ENCODE measurements around the gene PPFIA3. TPM values are rescaled to one million over a fixed set of nuclear protein-coding genes. Genes with fewer than 3 reads are reported as not detected.
"Not testable (repeated sequence)": the region's sequence is repeated elsewhere in the genome, so short reads cannot be mapped to it uniquely, and the experiment has no call there.

The PPFIA3 gene
- polyA plus RNA-seq, 4 donors: 2.8 to 48.6 (median 30.1) TPM

DNA sequence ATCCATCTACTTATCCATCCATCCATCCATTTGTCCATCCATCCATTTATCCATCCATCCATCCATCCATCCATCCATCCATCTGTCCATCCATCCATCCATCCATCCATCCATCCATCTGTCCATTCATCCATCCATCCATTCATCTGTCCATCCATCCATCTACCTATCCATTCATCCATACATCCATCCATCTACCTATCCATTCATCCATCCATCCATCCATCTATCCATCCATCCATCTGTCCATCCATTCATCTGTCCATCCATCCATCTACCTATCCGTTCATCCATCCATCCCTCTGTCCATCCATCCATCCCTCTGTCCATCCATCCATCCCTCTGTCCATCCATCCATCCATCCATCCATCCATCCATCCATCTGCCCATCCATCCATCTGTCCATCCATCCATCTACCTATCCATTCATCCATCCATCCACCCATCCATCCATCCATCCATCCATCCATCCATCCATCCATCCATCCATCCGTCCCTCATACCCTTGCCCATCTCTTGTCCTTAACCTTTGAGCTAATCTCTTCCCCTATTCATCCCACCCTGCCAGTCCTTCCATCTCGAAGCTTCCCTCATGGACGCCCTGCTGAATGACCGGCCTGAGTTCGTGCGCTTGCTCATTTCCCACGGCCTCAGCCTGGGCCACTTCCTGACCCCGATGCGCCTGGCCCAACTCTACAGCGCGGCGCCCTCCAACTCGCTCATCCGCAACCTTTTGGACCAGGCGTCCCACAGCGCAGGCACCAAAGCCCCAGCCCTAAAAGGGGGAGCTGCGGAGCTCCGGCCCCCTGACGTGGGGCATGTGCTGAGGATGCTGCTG, 62.9 kb downstream of the PPFIA3 start:
- peaks cover 6 to 15% (median 8%) of the 10 kb centered on the region in 3 donors for H3K36me3 ChIP-seq (ENCODE audit: control insufficient read depth in 3 of 3, insufficient read depth in 2 of 3, low read depth in 1 of 3, low read length in 3 of 3)
- not testable (repeated sequence) for FAIRE-seq; H3K27me3 ChIP-seq (ENCODE audit: control insufficient read depth in 3 of 3, insufficient read depth in 3 of 3, low read length in 3 of 3); H3K4me1 ChIP-seq (ENCODE audit: control insufficient read depth in 3 of 3, insufficient read depth in 2 of 3, low read depth in 1 of 3, low read length in 2 of 3); H3K4me3 ChIP-seq (ENCODE audit: low read depth in 1 of 3, low read length in 3 of 3); DNase-seq; H3K27ac ChIP-seq (ENCODE audit: low read depth in 1 of 3, low read length in 2 of 3)
- H3K9me3 ChIP-seq (ENCODE audit: control insufficient read depth in 2 of 2, insufficient read depth in 1 of 2, low read depth in 1 of 2, low read length in 1 of 2): peaks cover 0 to 16% of the 10 kb centered on the region in 2 donors
- WGBS, 3 donors: 82 to 94% (median 94%) methylated on average over 20 of the region's 20 CpGs

DNA sequence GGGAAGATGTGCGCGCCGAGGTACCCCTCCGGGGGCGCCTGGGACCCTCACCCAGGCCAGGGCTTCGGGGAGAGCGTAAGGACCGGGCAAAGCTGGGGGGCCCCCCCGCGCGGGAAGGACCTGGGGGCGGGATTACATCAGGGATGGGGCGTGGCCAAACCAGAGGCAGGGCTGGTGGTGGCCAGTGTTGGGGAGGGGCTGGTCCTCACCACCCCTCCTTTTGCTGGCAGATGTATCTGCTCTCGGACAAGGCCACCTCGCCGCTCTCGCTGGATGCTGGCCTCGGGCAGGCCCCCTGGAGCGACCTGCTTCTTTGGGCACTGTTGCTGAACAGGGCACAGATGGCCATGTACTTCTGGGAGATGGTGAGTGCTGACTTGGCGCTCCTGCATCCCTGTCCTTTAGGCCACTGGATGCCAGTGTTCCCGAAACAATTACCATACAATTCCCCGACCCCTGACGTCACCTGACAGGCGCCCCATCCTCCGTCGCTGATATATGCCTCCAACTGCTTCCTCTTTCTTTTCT, 63.6 kb downstream of the PPFIA3 start:
- Histone ChIP-seq H3K4me1 (ENCODE audit: control insufficient read depth in 3 of 3, insufficient read depth in 2 of 3, low read depth in 1 of 3, low read length in 2 of 3) (no peaks in the 10 kb centered on the region), H3K27ac (ENCODE audit: low read depth in 1 of 3, low read length in 2 of 3) (no peak overlapping the region), H3K36me3 (ENCODE audit: control insufficient read depth in 3 of 3, insufficient read depth in 2 of 3, low read depth in 1 of 3, low read length in 3 of 3) (peaks cover 8 to 13% (median 11%) of the 10 kb centered on the region in 3 donors), H3K9me3 (ENCODE audit: control insufficient read depth in 2 of 2, insufficient read depth in 1 of 2, low read depth in 1 of 2, low read length in 1 of 2) (peaks cover 0 to 16% of the 10 kb centered on the region in 2 donors), H3K27me3 (ENCODE audit: control insufficient read depth in 3 of 3, insufficient read depth in 3 of 3, low read length in 3 of 3) (peaks cover 0 to 6% (median 0%) of the 10 kb centered on the region in 3 donors), H3K4me3 (ENCODE audit: low read depth in 1 of 3, low read length in 3 of 3) (no peak overlapping the region)
- FAIRE-seq (no peak), DNase-seq (no peak)
- WGBS, 3 donors: 77 to 94% (median 93%) methylated on average over 26 of the region's 26 CpGs

GRCh38 chr19:49186108-49186507, 66.8 kb downstream of the PPFIA3 start:
- Histone ChIP-seq H3K4me3 (ENCODE audit: low read depth in 1 of 3, low read length in 3 of 3) (no peak overlapping the region), H3K27me3 (ENCODE audit: control insufficient read depth in 3 of 3, insufficient read depth in 3 of 3, low read length in 3 of 3) (peaks cover 0 to 4% (median 0%) of the 10 kb centered on the region in 3 donors), H3K27ac (ENCODE audit: low read depth in 1 of 3, low read length in 2 of 3) (no peak overlapping the region), H3K36me3 (ENCODE audit: control insufficient read depth in 3 of 3, insufficient read depth in 2 of 3, low read depth in 1 of 3, low read length in 3 of 3) (peaks cover 18 to 33% (median 21%) of the 10 kb centered on the region in 3 donors), H3K9me3 (ENCODE audit: control insufficient read depth in 2 of 2, insufficient read depth in 1 of 2, low read depth in 1 of 2, low read length in 1 of 2) (peaks cover 0 to 22% of the 10 kb centered on the region in 2 donors), H3K4me1 (ENCODE audit: control insufficient read depth in 3 of 3, insufficient read depth in 2 of 3, low read depth in 1 of 3, low read length in 2 of 3) (no peaks in the 10 kb centered on the region)
- no peak for FAIRE-seq
- 41 to 59% (median 59%) methylated on average over 5 of the region's 5 CpGs for WGBS, 3 donors
- DNase-seq: no peak

DNA sequence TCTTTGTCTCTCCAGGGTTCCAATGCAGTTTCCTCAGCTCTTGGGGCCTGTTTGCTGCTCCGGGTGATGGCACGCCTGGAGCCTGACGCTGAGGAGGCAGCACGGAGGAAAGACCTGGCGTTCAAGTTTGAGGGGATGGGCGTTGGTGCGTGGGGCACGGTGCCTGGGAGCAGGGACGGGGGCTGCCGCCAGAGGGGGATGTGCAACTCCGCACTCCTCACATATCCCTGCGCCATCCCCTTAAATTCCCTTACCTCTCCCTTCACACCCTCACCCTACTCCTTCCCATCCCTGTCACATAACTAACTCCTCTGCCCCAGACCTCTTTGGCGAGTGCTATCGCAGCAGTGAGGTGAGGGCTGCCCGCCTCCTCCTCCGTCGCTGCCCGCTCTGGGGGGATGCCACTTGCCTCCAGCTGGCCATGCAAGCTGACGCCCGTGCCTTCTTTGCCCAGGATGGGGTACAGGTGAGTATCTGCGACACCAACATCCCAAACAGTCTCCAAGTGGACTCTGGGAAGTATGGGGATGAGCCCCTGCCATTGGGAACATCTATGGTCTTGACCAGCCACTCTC, 69.4 kb downstream of the PPFIA3 start:
- no peak overlapping the region for H3K27ac ChIP-seq (ENCODE audit: low read depth in 1 of 3, low read length in 2 of 3)
- peaks cover 0 to 6% (median 0%) of the 10 kb centered on the region in 3 donors for H3K27me3 ChIP-seq (ENCODE audit: control insufficient read depth in 3 of 3, insufficient read depth in 3 of 3, low read length in 3 of 3)
- no peaks in the 10 kb centered on the region for H3K4me1 ChIP-seq (ENCODE audit: control insufficient read depth in 3 of 3, insufficient read depth in 2 of 3, low read depth in 1 of 3, low read length in 2 of 3)
- H3K9me3 ChIP-seq (ENCODE audit: control insufficient read depth in 2 of 2, insufficient read depth in 1 of 2, low read depth in 1 of 2, low read length in 1 of 2): peaks cover 0 to 8% of the 10 kb centered on the region in 2 donors
- peaks cover 15 to 27% (median 15%) of the 10 kb centered on the region in 3 donors for H3K36me3 ChIP-seq (ENCODE audit: control insufficient read depth in 3 of 3, insufficient read depth in 2 of 3, low read depth in 1 of 3, low read length in 3 of 3)
- 89 to 98% (median 96%) methylated on average over 19 to 21 of the region's 21 CpGs for WGBS, 3 donors
- no peak for FAIRE-seq
- no peak overlapping the region for H3K4me3 ChIP-seq (ENCODE audit: low read depth in 1 of 3, low read length in 3 of 3)
- DNase-seq: no peak

DNA sequence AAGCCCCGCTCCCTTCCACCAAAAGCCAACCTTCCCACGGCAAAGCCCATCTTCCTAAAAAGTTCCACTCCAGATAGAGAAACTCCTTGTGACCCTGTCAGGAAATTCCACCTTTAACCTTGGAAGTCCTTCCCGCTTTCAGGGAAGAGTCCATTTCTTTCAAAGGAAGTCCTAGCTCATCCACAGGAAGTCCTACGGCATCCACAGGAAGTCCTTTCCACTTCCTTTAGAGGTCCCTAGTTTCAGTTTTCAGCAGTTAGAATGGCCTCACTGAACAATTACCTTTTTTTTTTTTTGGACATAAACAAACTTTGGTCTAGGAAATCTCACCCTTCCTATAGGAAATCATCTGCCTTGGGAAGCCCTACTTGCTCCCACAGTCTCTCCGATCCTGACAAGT, 69.9 kb downstream of the PPFIA3 start:
- Histone ChIP-seq H3K27ac (ENCODE audit: low read depth in 1 of 3, low read length in 2 of 3) (no peak overlapping the region), H3K4me3 (ENCODE audit: low read depth in 1 of 3, low read length in 3 of 3) (no peak overlapping the region), H3K4me1 (ENCODE audit: control insufficient read depth in 3 of 3, insufficient read depth in 2 of 3, low read depth in 1 of 3, low read length in 2 of 3) (no peaks in the 10 kb centered on the region), H3K36me3 (ENCODE audit: control insufficient read depth in 3 of 3, insufficient read depth in 2 of 3, low read depth in 1 of 3, low read length in 3 of 3) (peaks cover 15 to 27% (median 15%) of the 10 kb centered on the region in 3 donors), H3K27me3 (ENCODE audit: control insufficient read depth in 3 of 3, insufficient read depth in 3 of 3, low read length in 3 of 3) (peaks cover 0 to 6% (median 0%) of the 10 kb centered on the region in 3 donors), H3K9me3 (ENCODE audit: control insufficient read depth in 2 of 2, insufficient read depth in 1 of 2, low read depth in 1 of 2, low read length in 1 of 2) (peaks cover 0 to 8% of the 10 kb centered on the region in 2 donors)
- 78 to 95% (median 86%) methylated on average over 5 of the region's 5 CpGs for WGBS, 3 donors
- DNase-seq (no peak), FAIRE-seq (no peak)

GRCh38 chr19:49190781-49191180, 71.4 kb downstream of the PPFIA3 start:
- WGBS, 3 donors: 84 to 92% (median 91%) methylated on average over 3 of the region's 3 CpGs
- FAIRE-seq (no peak), DNase-seq (no peak)
- Histone ChIP-seq H3K36me3 (ENCODE audit: control insufficient read depth in 3 of 3, insufficient read depth in 2 of 3, low read depth in 1 of 3, low read length in 3 of 3) (peaks cover 15 to 27% (median 15%) of the 10 kb centered on the region in 3 donors), H3K27me3 (ENCODE audit: control insufficient read depth in 3 of 3, insufficient read depth in 3 of 3, low read length in 3 of 3) (peaks cover 0 to 6% (median 0%) of the 10 kb centered on the region in 3 donors), H3K4me1 (ENCODE audit: control insufficient read depth in 3 of 3, insufficient read depth in 2 of 3, low read depth in 1 of 3, low read length in 2 of 3) (no peaks in the 10 kb centered on the region), H3K9me3 (ENCODE audit: control insufficient read depth in 2 of 2, insufficient read depth in 1 of 2, low read depth in 1 of 2, low read length in 1 of 2) (peaks cover 0 to 6% of the 10 kb centered on the region in 2 donors), H3K4me3 (ENCODE audit: low read depth in 1 of 3, low read length in 3 of 3) (no peak overlapping the region), H3K27ac (ENCODE audit: low read depth in 1 of 3, low read length in 2 of 3) (no peak overlapping the region)

GRCh38 chr19:49193822-49194394, 74.6 kb downstream of the PPFIA3 start:
- no peak overlapping the region for H3K27ac ChIP-seq (ENCODE audit: low read depth in 1 of 3, low read length in 2 of 3)

GRCh38 chr19:49194408-49194807, 75.1 kb downstream of the PPFIA3 start:
- Histone ChIP-seq H3K27me3 (ENCODE audit: control insufficient read depth in 3 of 3, insufficient read depth in 3 of 3, low read length in 3 of 3) (peaks cover 0 to 14% (median 0%) of the 10 kb centered on the region in 3 donors), H3K36me3 (ENCODE audit: control insufficient read depth in 3 of 3, insufficient read depth in 2 of 3, low read depth in 1 of 3, low read length in 3 of 3) (peaks cover 7 to 13% (median 13%) of the 10 kb centered on the region in 3 donors), H3K9me3 (ENCODE audit: control insufficient read depth in 2 of 2, insufficient read depth in 1 of 2, low read depth in 1 of 2, low read length in 1 of 2) (peaks cover 0 to 6% of the 10 kb centered on the region in 2 donors), H3K4me1 (ENCODE audit: control insufficient read depth in 3 of 3, insufficient read depth in 2 of 3, low read depth in 1 of 3, low read length in 2 of 3) (no peaks in the 10 kb centered on the region), H3K4me3 (ENCODE audit: low read depth in 1 of 3, low read length in 3 of 3) (no peak overlapping the region), H3K27ac (ENCODE audit: low read depth in 1 of 3, low read length in 2 of 3) (no peak overlapping the region)
- WGBS, 3 donors: 80 to 94% (median 90%) methylated on average over 4 of the region's 4 CpGs
- no peak for DNase-seq
- FAIRE-seq: no peak

More at GRCh38 chr19:49193822-49194394, 74.6 kb downstream of the PPFIA3 start:
- WGBS, 3 donors: 93 to 99% (median 97%) methylated on average over 6 of the region's 6 CpGs
- no peak for FAIRE-seq
- no peak for DNase-seq
- Histone ChIP-seq H3K4me1 (ENCODE audit: control insufficient read depth in 3 of 3, insufficient read depth in 2 of 3, low read depth in 1 of 3, low read length in 2 of 3) (no peaks in the 10 kb centered on the region), H3K27me3 (ENCODE audit: control insufficient read depth in 3 of 3, insufficient read depth in 3 of 3, low read length in 3 of 3) (peaks cover 0 to 14% (median 0%) of the 10 kb centered on the region in 3 donors), H3K9me3 (ENCODE audit: control insufficient read depth in 2 of 2, insufficient read depth in 1 of 2, low read depth in 1 of 2, low read length in 1 of 2) (peaks cover 0 to 6% of the 10 kb centered on the region in 2 donors), H3K4me3 (ENCODE audit: low read depth in 1 of 3, low read length in 3 of 3) (no peak overlapping the region), H3K36me3 (ENCODE audit: control insufficient read depth in 3 of 3, insufficient read depth in 2 of 3, low read depth in 1 of 3, low read length in 3 of 3) (peaks cover 7 to 18% (median 15%) of the 10 kb centered on the region in 3 donors)

Measured in small intestine (tissue), 7 donors.